T-helper 2 cell treated with Interferon-gamma antibody and Interleukin-4, amounts not matched to agents 5 μg/mL and 100 μg/mL, for 36 hours (primary cell): ENCODE measurements around the gene KLF4.

Experiments used
- DNase-seq: peaks from one replicate; pipeline ENCODE4 v3.0.0; 2021; ENCODE audit warnings: low spot score
- H3K27ac Mint-ChIP-seq: one replicate; pipeline ENCODE4 v1.8.0; 2021; ENCODE audit warnings: mild to moderate bottlenecking, mixed read lengths
- H3K27me3 Mint-ChIP-seq: one replicate; pipeline ENCODE4 v1.8.0; 2021; ENCODE audit warnings: low read depth, mixed read lengths
- H3K36me3 Mint-ChIP-seq: one replicate; pipeline ENCODE4 v1.8.0; 2021; ENCODE audit warnings: low read depth, mixed read lengths
- H3K4me1 Mint-ChIP-seq: one replicate; pipeline ENCODE4 v1.8.0; 2021; ENCODE audit warnings: low read depth, mixed read lengths
- H3K4me3 Mint-ChIP-seq: one replicate; pipeline ENCODE4 v1.8.0; 2022; ENCODE audit warnings: mild to moderate bottlenecking, moderate library complexity, mixed read lengths
- H3K9me3 Mint-ChIP-seq: one replicate; pipeline ENCODE4 v1.8.0; 2021; ENCODE audit warnings: mixed read lengths

Gene KLF4

DNA sequence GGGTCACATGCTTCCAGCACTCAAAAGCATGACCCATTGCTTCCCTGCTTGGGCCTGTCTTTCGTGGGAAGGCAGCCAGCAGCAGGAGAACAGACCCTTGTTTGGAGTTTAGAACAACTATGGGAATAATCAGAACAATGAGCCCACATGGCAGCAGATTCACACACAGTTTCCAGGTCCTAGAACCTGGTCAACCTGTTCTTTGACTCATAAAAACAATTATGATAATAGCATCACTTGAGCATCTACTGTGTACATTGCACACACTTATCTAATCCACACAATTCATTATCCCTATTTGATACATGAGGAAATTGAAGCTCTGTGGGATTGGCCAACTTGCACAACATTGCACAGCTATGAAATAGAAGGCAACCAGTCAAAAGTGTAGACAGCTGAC is 41.7 kb downstream of the KLF4 start:
- no peak for DNase-seq
- Mint-ChIP-seq H3K4me1 (no peaks in the 10 kb centered on the region), H3K4me3 (no peak overlapping the region), H3K36me3 (no peaks in the 10 kb centered on the region), H3K27me3 (no peaks in the 10 kb centered on the region), H3K9me3 (no peaks in the 10 kb centered on the region), H3K27ac (no peak overlapping the region)

DNA sequence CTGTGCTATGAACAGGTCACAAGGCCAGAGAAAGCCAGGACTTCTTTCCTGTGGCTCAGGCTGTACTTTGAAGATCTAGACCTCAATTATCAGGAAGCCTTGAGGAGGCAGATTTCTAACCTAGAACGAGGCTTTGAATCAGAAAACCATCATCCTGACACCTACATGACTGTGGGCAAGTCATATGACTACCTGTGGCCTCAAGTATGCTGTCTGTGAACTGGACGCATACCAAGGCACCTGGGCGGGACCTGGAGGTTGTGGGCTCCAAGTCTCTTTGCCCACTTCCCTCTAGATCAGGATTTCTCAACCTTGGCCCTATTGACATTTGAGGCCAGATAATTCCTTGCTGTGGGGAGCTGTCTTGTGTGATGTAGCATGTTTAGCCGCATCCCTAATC is 42.5 kb downstream of the KLF4 start:
- H3K4me1 Mint-ChIP-seq = no peaks in the 10 kb centered on the region
- no peak overlapping the region for H3K4me3 Mint-ChIP-seq
- no peak for DNase-seq
- no peaks in the 10 kb centered on the region for H3K9me3 Mint-ChIP-seq
- H3K27ac Mint-ChIP-seq = no peak overlapping the region
- no peaks in the 10 kb centered on the region for H3K27me3 Mint-ChIP-seq
- no peaks in the 10 kb centered on the region for H3K36me3 Mint-ChIP-seq

DNA sequence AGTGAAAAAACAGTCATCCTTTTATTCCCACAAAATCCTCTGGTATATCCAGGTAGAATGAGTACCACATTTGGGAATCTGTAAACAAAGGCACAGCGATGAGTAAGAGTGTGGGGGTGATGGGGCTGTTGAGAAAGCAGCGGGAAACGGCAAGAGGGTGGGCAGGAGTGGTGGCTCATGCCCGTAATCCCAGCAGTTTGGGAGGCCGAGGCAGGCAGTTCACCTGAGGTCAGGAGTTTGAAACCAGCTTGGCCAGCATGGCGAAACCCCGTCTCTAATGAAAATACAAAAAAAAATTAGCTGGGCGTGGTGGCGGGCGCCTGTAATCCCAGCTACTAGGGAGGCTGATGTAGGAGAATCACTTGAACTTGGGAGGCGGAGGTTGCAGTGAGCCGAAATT is 43.1 kb downstream of the KLF4 start:
- H3K36me3 Mint-ChIP-seq = no peaks in the 10 kb centered on the region
- no peak overlapping the region for H3K27ac Mint-ChIP-seq
- no peaks in the 10 kb centered on the region for H3K9me3 Mint-ChIP-seq
- no peak for DNase-seq
- H3K4me1 Mint-ChIP-seq = no peaks in the 10 kb centered on the region
- H3K4me3 Mint-ChIP-seq = no peak overlapping the region
- H3K27me3 Mint-ChIP-seq = no peaks in the 10 kb centered on the region

DNA sequence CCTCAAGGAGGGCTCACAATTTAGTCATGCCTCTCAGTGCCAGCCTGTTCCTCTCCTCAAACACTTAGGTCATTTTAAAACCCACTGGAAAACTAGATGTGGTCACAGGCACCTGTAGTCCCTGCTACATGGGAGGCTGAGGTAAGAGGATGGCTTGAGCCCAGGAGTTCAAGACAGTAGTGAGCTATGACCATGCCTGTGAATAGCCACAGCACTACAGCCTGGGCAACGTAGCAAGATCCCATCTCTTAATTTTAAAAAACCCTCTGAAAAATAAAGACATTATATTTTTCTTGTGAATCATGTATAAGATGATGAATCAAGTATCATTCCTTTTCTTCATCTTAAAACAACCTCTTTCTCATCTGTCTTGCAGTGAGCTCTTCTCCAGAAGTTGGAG is 45.8 kb downstream of the KLF4 start:
- no peaks in the 10 kb centered on the region for H3K4me1 Mint-ChIP-seq
- H3K27ac Mint-ChIP-seq = no peak overlapping the region
- no peak for DNase-seq
- H3K4me3 Mint-ChIP-seq = no peak overlapping the region
- no peaks in the 10 kb centered on the region for H3K9me3 Mint-ChIP-seq
- no peaks in the 10 kb centered on the region for H3K27me3 Mint-ChIP-seq
- no peaks in the 10 kb centered on the region for H3K36me3 Mint-ChIP-seq

DNA sequence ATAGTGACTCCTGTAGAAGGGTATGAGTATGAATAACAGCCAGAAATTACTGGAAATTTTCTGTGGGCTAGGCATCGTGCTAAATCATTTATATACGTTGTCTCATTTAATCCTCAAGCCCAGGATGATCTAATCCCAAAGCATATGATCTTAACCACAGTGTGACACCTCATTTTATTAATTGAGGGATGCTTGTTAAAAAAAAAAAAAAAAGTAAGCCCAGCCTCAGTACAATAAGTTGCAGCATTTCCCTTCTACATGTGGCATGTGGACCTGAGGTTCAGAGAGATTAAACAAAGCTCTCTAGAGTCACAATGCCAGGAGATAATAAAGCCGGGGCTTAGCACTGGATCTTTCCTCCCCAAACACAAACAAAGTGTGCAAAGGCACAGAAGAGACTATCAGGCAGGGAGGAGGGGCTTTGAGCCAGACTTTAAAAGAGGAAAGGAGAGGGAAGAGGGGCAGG is 49.5 kb downstream of the KLF4 start:
- Mint-ChIP-seq H3K27ac (no peak overlapping the region), H3K27me3 (no peaks in the 10 kb centered on the region), H3K9me3 (no peaks in the 10 kb centered on the region), H3K4me3 (no peak overlapping the region), H3K36me3 (no peaks in the 10 kb centered on the region), H3K4me1 (no peaks in the 10 kb centered on the region)
- DNase-seq = no peak

DNA sequence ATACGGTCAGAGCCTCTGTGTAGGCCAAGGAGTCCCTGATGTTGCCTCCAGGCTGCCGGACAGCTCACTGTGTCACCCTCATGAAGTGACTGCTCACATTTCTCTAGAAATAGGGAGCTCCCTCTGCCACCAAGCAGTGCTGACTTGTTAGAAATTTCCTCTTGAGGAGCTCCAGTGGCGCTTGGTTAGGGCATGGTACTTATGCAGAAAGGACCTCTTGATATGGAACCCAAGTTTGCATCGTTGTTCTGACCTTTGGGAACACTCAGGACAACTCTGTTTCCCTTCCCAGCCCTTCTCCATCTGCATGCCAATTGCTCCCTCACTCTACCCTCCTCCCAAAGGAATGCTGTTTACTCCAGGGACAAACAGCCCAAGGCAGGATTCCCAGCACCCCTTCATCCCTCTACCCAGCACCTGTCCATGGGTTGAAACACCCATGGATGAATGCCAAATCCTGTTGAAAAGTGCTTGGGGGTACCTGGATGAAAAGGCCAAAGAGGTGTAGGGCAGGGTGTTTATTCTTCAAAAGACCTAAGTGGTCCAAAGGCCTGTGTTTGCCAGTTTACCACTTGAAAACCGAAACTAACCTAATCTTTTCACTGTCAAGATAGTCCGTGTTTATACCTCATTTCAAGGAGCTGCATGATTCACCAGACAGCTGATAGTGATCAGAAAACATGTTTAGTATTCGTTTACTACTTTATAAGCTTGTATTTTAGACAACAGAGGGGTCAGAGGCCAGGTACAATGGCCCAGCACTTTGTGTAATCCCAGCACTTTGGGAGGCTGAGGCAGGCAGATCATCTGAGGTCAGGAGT is 51.1 kb downstream of the KLF4 start:
- H3K27ac Mint-ChIP-seq = no peak overlapping the region

DNA sequence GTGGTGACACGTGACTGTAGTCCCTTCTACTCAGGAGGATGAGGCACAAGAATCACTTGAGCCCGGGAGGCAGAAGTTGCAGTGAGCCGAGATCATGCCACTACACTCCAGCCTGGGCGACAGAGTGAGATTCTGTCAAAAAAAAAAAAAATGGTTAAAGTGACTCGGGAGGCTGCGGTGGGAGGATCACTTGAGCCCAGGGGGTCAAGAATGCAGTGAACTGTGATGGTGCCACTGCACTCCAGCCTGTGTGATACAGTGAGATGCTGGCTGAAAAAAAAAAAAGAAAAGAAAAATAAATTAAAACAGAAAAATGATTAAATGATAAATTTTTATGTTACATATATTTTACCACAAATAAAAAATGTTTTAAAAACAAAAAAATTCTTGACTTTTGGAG is 51.9 kb downstream of the KLF4 start:
- Mint-ChIP-seq H3K9me3 (no peaks in the 10 kb centered on the region), H3K27ac (no peak overlapping the region), H3K4me3 (no peak overlapping the region), H3K27me3 (no peaks in the 10 kb centered on the region), H3K36me3 (no peaks in the 10 kb centered on the region), H3K4me1 (no peaks in the 10 kb centered on the region)
- no peak for DNase-seq

More for the DNA sequence above, 51.1 kb downstream of the KLF4 start:
- Mint-ChIP-seq H3K4me1 (no peaks in the 10 kb centered on the region), H3K36me3 (no peaks in the 10 kb centered on the region), H3K27me3 (no peaks in the 10 kb centered on the region), H3K9me3 (no peaks in the 10 kb centered on the region), H3K4me3 (no peak overlapping the region)
- no peak for DNase-seq

DNA sequence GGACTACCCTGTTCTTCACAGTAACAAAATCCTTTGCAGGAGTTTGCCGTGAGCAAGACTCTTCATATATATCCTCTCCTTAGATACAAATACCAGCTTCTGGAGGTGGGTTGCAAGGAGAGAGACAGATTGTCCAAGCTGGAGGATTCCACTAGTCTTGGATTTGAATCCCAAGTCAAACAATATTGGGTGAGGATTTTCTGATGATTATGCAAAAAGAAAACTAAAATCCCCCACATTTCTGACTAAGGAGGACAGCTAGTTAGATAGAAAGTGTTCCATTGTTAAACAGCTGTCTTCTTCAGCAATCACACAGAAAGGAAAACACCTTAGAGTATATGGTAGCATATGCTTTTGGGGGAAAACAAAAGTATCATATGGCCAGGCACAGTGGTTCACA is 54.2 kb downstream of the KLF4 start:
- no peak for DNase-seq
- H3K4me3 Mint-ChIP-seq = no peak overlapping the region
- no peaks in the 10 kb centered on the region for H3K36me3 Mint-ChIP-seq
- no peaks in the 10 kb centered on the region for H3K9me3 Mint-ChIP-seq
- H3K27ac Mint-ChIP-seq = no peak overlapping the region
- H3K27me3 Mint-ChIP-seq = no peaks in the 10 kb centered on the region
- no peaks in the 10 kb centered on the region for H3K4me1 Mint-ChIP-seq
